GM18498 (cell line): ENCODE data around the gene EIF4G1.
"Not testable (repeated sequence)": the region's sequence is repeated elsewhere in the genome, so short reads cannot be mapped to it uniquely, and the experiment has no call there.

Experiments used
- ATAC-seq: cut with Tn5 transposase; IDR thresholded peaks from one replicate; pipeline ENCODE4 v1.9.1; 2021; ENCODE audit warnings: mild to moderate bottlenecking, moderate library complexity; ENCODE audit not compliant: unreplicated experiment

Gene EIF4G1

GRCh38 chr3:184333190-184333589 lies 18.8 kb downstream of the EIF4G1 start:
- ATAC-seq = no peak

- ATAC-seq = no peak
Measured at GRCh38 chr3:184333700-184334099, 19.3 kb downstream of the EIF4G1 start.

- ATAC-seq = no peak
Measured at GRCh38 chr3:184334470-184335158, 20.2 kb downstream of the EIF4G1 start.

GRCh38 chr3:184335291-184335660 lies 20.9 kb downstream of the EIF4G1 start:
- no peak for ATAC-seq

GRCh38 chr3:184335661-184336546 lies 21.5 kb downstream of the EIF4G1 start:
- peak; percentile 85 for ATAC-seq

- no peak for ATAC-seq
Measured at GRCh38 chr3:184336547-184337398, 22.4 kb downstream of the EIF4G1 start.

- ATAC-seq = no peak
Measured at GRCh38 chr3:184337399-184337714, 23.0 kb downstream of the EIF4G1 start, which contains the start of gene FAM131A. FAM131A (plus strand) TSS chr3:184337600; CDS start chr3:184337631, 31 bp downstream.

GRCh38 chr3:184337981-184338380 lies 23.6 kb downstream of the EIF4G1 start:
- no peak for ATAC-seq

GRCh38 chr3:184338511-184338945 lies 24.1 kb downstream of the EIF4G1 start:
- ATAC-seq = no peak

- no peak for ATAC-seq
Measured at GRCh38 chr3:184339001-184339400, 24.6 kb downstream of the EIF4G1 start.

GRCh38 chr3:184339451-184340135 lies 25.2 kb downstream of the EIF4G1 start:
- not testable (repeated sequence) for ATAC-seq

GRCh38 chr3:184341925-184342324 lies 27.5 kb downstream of the EIF4G1 start:
- no peak for ATAC-seq

- ATAC-seq = no peak
Measured at GRCh38 chr3:184343200-184343876, 28.9 kb downstream of the EIF4G1 start.

- ATAC-seq = no peak
Measured at GRCh38 chr3:184344579-184345316, 30.3 kb downstream of the EIF4G1 start.

- ATAC-seq = no peak
Measured at GRCh38 chr3:184345317-184346144, 31.1 kb downstream of the EIF4G1 start.

- ATAC-seq = no peak
Measured at GRCh38 chr3:184346480-184347190, 32.2 kb downstream of the EIF4G1 start.

GRCh38 chr3:184347321-184348056 lies 33.1 kb downstream of the EIF4G1 start:
- no peak for ATAC-seq
